Right renal cortex interstitium (tissue), 3 donors: Measurements from ENCODE around the gene GRIK2. TPM values are rescaled to one million over a fixed set of nuclear protein-coding genes. Genes with fewer than 3 reads are reported as not detected.
A peak's percentile ranks its signal among the peaks of the same experiment; 100 is the strongest.

Experiments used
- DNase-seq, 3 donors: peaks; one replicate each; pipeline ENCODE4 v3.0.0-alpha.2; 2013; ENCODE audit warnings: low read depth in 3 of 3, low spot score in 2 of 3
- polyA plus RNA-seq, 3 donors: library from polyadenylated mRNA; unstranded; fragments of 120-200 nt; gene quantifications; one replicate each; pipeline ENCODE4 v1.2.1, GENCODE V29; 2013; ENCODE audit not compliant: insufficient read length in 3 of 3

Gene GRIK2
- polyA plus RNA-seq, 3 donors: 12.6 to 17.3 (median 13.7) TPM

GRCh38 chr6:101762851-101763250 lies 369.3 kb downstream of the GRIK2 start:
- DNase-seq: no peak

- DNase-seq: no peak
Measured at GRCh38 chr6:101765281-101765680, 371.8 kb downstream of the GRIK2 start.

DNA sequence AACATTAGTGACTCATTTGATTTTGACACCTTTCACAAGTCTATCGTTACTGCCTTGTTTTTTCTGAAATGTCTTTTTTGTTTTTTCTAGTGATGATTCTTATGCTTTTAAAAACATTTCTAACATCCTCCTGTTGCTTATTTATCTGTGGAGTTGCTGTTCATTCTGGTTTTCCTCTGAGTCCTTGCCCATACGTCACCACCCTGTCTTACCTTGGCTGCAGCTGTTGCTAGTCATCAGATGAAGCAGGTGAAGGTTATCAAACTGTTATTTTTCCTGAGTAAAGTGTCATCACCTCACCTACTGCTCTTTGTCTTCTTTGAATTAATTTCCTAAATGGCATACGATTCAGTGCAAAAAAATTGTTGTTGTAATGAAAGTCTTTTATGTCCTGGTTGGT lies 376.6 kb downstream of the GRIK2 start:
- DNase-seq: no peak

DNA sequence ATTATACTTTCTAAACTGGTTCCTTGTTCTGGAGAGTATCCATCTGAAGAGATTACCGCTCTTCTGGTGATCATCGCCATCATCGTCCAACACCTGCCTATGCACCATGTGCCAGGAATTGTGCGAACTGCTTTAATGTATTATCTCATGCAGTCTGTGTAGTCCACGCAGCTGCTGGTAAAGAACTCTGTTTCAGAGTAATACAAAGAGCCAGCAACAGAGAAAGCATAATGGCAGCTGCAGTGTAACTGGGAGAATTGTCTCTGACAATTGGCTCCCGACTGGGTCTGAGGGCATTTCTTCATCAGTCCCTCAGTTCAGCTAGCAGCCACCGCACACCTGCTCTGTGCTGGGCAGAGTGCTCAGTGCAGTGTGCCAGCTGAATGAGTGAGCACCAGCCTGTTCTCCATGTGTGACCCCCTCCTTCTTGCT lies 383.4 kb downstream of the GRIK2 start:
- no peak for DNase-seq

- no peak for DNase-seq
Measured at GRCh38 chr6:101777646-101778045, 384.1 kb downstream of the GRIK2 start.

GRCh38 chr6:101779051-101779844 lies 385.7 kb downstream of the GRIK2 start:
- no peak for DNase-seq

DNA sequence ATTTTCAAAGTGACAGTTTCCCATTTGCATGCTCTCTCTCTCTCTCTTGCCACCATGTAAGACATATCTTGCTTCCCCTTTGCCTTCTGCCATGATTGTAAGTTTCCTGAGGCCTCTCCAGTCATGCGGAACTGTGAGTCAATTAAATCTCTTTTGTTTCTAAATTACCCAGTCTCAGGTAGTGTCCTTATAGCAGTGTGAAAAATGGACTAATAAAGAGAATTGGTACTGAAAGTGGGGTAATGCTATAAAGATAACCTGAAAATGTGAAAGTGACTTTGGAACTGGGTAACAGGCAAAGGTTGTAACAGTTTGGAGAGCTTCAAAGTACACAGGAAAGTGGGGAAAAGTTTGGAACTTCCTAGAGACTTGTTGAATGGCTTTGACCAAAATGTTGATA lies 389.8 kb downstream of the GRIK2 start:
- no peak for DNase-seq

- DNase-seq: no peak
Measured at GRCh38 chr6:101784094-101784493, 390.6 kb downstream of the GRIK2 start.

DNA sequence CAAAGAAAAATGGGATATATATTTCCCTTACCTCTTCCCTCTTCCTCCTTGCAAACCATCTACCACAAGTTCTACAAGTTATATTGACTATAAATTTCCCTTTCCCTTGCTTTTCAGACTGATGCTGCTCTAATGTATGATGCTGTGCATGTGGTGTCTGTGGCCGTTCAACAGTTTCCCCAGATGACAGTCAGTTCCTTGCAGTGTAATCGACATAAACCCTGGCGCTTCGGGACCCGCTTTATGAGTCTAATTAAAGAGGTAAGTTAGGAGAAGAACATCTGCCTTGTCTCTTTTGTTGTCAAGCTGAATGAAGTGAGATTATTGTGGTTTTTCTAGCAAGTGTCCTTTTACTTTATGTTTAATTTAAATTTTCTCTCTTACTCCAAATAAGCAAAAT lies 406.0 kb downstream of the GRIK2 start:
- DNase-seq: no peak

GRCh38 chr6:101800598-101800997 lies 407.1 kb downstream of the GRIK2 start:
- DNase-seq: no peak

DNA sequence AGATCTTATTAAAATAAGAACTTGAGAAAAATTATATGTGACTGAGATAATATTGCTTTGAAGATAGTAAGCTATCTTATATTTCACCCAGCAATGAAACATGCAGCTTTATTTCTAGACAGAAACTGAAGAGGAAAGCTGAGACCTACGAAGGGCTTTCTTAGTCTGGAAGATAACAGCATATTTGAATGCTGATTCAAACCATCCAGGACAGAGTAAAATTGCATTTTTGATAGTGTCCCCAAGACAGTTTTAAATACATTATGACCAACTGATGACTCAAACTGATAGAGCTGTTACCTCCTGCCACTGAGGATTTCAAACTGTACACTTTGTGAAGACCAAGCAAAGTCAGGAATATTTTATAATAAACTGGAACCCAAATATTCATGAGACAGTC lies 409.6 kb downstream of the GRIK2 start:
- no peak for DNase-seq

GRCh38 chr6:101806241-101806640 lies 412.7 kb downstream of the GRIK2 start:
- no peak for DNase-seq

- DNase-seq: no peak
Measured at GRCh38 chr6:101811108-101811507, 417.6 kb downstream of the GRIK2 start.

- no peak for DNase-seq
Measured at GRCh38 chr6:101816716-101817115, 423.2 kb downstream of the GRIK2 start.

GRCh38 chr6:101818051-101818450 lies 424.5 kb downstream of the GRIK2 start:
- peak in 2 of 3 donors; percentile 9 to 12 for DNase-seq

- DNase-seq: no peak
Measured at GRCh38 chr6:101824551-101825345, 431.2 kb downstream of the GRIK2 start.

GRCh38 chr6:101826269-101826668 lies 432.8 kb downstream of the GRIK2 start:
- DNase-seq: no peak

GRCh38 chr6:101826678-101827077 lies 433.2 kb downstream of the GRIK2 start:
- no peak for DNase-seq

DNA sequence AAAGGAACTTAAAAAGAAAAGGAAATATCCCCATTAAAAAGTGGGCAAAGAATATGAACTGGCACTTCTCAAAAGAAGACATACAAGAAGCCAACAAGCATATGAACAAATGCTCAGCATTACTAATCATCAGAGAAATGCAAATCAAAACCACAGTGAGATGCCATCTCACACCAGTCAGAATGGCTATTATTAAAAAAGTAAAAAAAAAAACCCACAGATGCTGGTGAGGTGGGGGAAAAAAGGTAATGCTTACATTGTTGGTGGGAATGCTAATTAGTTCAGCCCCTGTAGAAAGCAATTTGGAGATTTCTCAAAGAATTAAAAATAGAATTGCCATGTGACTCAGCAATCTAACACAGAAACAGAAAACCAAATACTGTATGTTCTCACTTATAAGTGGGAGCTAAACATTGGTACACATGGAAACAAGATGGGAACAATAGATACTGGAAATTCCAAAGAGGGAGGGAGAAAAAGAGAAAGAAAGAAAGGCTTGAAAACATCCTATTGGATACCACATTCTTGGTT lies 437.1 kb downstream of the GRIK2 start:
- no peak for DNase-seq

DNA sequence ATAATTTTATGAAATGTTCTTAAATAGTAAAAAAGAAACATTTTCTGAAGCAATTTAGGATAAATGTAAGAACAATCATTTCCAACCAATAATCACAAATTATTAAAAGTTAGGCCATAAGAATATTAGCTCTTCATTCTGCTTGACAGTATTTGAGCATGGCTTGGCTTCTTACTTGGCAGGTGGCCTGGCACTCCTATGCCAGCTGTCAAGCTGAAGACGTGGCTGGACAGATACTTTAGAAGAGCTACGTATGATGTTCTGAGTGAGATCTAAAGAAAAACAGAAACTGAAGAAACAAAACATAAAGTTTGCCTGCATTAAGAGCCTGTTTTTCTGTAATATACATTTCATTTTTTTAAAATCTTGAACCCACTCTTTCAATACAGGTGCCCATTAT lies 438.9 kb downstream of the GRIK2 start:
- no peak for DNase-seq

DNA sequence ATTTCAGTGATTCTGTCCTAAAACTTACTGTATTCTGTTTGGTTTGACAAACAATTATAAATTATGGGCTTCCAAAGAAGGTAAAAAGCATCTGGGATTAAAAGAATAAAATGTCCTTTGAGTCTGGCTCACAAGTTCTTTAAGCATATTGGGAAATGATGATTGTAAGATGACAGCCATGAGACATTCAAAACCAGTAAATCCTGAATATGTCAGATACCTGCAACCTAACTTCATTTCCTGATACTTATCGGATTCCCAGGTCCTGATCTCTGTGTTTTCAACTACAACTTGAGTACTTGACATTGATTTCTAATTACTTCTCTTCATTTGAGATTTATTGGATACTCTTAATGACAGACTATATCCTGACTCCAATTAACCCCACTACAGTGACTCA lies 446.6 kb downstream of the GRIK2 start:
- no peak for DNase-seq

DNA sequence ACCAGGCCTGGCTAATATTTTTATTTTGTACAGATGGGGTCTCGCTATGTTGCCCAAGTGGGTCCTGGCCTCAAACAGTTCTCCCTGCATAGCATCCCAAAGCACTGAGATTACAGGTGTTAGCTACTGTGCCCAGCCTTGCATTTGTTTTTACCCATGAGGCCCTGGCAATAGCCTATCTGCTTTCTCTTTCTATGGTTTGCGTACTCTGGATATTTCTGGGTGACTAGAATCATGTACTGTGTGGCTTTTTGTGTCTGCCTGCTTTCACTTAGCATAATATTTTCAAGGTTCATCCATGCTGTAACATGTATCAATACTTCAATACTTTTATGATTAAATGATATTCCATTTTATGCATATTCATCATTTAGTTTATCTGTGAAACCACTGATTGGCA lies 451.7 kb downstream of the GRIK2 start:
- DNase-seq: no peak
